GM21723 (cell line): ENCODE data around the gene BLCAP.
A peak's percentile ranks its signal among the peaks of the same experiment; 100 is the strongest.
"Not testable (repeated sequence)": the region's sequence is repeated elsewhere in the genome, so short reads cannot be mapped to it uniquely, and the experiment has no call there.

Source experiments
- ATAC-seq: cut with Tn5 transposase; IDR thresholded peaks from one replicate; pipeline ENCODE4 v1.9.1; 2021; ENCODE audit warnings: mild to moderate bottlenecking, moderate library complexity; ENCODE audit not compliant: unreplicated experiment

Gene BLCAP

DNA sequence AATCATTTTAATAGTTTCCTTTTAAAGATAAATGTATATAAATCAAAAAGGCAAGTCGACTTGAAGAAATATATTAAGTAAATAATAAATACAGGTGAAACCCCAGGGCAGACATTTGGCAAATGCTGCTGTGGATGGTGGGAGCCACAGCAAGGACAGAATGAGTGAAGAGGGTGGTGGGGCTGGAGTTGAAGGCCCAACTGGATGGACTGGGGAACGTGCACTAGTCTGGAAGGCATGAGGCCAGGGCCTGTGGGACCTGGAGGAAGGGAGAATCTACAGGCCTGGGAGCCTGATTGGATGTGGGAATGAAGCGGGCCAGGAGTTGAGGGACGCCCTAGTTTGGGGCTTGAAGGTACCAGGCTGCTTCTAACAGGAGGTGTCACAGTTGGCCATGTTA lies 30.6 kb upstream of the BLCAP start:
- ATAC-seq, result no peak

DNA sequence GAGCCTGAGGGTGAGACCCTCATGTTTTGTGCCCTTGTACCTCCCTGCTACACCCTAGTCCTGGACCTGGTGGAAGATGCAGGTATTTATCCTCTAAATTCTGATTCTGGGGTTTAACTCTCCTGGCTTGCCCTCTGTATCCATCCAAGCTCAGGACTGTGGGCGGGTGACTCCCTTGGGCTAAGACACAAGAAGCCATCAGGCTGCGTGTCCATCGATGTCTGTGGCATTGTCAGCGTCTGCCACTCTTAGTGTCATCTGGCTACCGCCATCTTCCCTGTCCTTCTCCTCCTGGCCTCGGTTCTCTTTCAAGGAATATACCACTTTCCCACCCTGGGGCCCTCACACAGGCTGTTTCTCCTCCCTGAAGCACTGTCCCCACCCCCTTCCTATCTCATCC lies 28.9 kb upstream of the BLCAP start:
- ATAC-seq, result no peak

DNA sequence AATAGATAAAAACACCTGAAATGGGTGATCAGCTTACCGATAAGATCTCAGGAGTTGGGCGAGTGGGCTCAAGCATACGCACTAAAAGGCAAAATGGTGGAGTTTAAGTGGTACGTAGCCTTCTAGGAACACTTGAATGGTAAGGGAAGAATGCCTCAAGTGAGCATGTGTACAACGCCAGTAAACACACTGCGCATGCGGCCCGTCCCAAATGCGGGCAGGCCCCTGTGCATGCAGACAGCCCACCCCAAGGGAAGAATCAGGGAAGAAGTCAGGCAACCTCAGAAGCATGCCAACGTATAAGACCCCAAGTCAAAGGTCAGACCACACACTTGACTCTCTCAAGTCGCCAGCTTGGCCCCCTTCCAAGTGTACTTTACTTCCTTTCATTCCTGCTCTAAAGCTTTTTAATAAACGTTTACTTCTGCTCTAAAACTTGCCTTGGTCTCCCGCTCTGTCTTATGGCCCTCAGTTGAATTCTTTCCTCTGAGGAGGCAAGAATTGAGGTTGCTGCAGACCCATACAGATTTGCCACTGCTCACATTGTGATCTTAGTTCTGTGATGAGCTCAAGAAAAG lies 27.1 kb upstream of the BLCAP start:
- not testable (repeated sequence) for ATAC-seq

DNA sequence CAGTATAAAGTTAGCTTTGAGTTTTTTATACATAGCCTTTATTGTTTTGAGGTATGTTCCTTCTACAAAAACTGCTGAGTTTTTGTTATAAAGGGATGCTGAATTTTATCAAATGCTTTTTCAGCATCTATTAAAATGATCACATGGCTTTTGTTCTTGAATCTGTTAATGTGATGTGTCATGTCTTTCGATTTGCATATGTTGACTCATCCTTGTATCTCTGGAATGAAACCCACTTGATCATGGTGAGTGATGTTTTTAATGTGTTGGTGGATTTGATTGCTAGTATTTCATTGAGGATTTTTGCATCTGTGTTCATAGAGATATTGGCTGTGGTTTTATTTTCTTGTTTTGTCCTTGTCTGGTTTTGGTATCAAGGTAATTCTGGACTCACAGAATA lies 24.7 kb upstream of the BLCAP start:
- no peak for ATAC-seq

DNA sequence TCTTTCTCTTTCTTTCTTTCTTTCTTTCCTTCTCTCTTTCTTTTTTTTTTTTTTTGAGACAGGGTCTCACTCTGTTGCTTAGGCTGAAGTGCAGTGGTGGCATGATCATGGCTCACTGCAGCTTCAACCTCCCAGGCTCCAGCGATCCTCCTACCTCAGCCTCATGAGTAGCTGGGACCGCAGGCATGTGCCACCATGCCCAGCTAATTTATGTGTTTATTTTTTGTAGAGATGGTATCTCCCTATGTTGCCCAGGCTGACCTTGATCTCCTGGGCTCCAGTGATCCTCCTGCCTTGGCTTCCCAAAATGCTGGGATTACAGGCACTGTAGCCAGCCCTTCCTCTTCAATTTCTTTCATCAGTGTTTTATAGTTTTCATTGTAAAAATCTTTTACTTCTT lies 24.0 kb upstream of the BLCAP start:
- not testable (repeated sequence) for ATAC-seq

DNA sequence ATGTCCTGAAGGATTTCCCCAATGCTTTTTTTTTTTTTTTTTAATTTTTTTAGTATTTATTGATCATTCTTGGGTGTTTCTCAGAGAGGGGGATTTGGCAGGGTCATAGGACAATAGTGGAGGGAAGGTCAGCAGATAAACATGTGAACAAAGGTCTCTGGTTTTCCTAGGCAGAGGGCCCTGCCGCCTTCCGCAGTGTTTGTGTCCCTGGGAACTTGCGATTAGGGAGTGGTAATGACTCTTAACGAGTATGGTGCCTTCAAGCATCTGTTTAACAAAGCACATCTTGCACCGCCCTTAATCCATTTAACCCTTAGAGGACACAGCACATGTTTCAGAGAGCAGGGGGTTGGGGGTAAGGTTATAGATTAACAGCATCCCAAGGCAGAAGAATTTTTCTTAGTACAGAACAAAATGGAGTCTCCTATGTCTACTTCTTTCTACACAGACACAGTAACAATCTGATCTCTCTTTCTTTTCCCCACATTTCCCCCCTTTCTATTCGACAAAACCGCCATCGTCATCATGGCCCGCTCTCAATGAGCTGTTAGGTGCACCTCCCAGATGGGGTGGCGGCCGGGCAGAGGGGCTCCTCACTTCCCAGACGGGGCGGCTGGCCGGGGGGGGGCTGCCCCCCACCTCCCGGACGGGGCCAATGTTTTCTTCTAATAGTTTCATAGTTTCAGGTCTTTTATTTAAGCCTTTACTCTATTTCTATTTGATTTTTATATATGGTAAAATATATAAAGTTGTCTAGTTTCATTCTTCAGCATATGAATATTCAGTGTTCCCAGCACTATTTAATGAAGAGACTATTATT lies 22.6 kb upstream of the BLCAP start:
- not testable (repeated sequence) for ATAC-seq

DNA sequence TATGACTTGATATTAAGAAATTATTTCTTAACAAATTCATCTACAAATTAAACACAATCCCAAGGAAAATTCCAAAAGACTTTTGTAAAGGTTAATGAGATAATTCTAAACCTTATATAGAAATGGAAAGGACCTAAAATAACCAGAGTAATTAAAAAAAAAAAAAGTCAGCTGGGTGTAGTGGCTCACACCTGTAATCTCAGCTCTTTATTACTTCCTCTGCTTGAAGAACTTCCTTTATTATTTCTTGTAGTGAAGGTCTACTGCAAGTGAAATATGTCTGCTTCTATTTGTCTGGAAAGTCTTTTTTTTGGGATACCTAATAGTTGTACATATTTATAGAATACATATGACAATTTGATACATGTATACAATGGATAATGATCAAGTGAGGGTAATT lies 20.2 kb upstream of the BLCAP start:
- ATAC-seq, result no peak

DNA sequence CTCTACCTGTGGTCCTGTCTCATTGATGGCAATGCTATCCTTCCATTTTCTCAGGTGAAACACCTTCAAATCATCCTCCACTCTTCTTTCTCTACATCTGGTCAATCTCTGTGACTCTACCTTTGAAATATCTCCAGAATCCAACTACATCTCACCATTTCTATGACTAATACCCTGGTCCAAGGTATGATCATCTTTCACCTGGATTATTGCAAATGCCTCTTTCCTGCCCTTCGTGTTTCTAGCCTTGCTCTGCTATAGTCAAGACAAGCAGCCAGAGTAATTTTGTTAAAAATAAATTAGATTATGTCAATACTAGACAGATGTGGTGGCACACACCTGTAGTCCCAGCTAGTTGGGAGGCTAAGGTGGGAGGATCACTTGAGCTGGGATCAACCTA lies 17.8 kb upstream of the BLCAP start:
- ATAC-seq, result no peak

DNA sequence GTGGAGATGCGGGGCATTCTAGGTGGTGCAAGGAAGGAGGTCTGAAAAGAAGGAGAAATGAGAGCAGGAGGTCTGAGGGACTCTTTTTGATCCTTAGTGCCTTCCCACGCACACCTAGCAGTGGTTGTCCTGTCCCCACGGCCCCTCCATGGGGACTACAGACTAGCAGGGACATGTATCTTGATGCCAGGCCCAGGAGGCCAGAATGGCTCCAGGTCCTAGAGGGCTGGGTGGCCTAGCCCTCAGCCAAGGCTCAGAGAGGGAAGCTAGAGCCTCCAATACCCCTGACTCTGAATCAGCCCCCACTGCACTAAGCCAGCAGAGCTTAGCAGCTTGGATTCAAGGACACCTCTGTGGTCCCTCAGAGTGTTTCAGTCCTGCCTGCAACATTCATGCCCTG lies 16.7 kb upstream of the BLCAP start:
- no peak for ATAC-seq

DNA sequence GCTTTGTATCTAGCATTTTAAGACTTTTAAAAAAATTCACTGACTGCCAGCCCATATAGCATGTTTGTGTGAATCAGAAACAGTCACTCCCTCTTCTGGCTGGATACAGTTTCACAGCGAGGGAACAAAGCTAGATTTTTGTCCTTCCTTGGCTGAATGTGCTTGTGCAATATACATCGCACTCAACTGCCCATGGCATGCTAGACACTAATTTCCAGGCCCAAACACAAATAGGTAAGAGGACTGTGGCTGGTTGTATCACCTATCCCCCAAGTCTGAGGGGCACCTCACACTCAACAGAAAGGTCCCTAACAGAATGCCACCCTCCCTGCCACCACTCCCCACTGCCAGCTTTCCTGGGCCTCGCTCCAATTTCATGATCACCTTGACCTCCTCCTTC lies 16.2 kb upstream of the BLCAP start:
- ATAC-seq, result no peak

DNA sequence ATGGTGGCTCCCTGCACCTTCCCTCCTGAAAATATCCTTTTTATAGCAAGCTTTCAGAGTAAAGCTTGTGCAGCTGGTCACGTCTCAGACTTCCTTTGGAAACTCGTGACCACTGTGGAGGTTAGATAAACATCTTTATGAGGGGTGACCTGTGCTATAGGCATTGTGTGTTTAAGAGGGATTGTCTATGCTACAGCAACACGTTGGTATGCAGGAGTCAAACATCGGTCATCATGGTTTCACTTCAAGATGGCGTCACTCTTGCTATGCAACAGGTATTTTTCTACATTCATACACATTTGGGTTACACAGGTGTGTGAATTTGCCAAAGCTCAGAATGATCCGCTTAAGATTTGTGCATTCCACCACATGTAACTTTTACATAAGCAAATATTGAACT lies 14.6 kb upstream of the BLCAP start:
- ATAC-seq, result no peak

DNA sequence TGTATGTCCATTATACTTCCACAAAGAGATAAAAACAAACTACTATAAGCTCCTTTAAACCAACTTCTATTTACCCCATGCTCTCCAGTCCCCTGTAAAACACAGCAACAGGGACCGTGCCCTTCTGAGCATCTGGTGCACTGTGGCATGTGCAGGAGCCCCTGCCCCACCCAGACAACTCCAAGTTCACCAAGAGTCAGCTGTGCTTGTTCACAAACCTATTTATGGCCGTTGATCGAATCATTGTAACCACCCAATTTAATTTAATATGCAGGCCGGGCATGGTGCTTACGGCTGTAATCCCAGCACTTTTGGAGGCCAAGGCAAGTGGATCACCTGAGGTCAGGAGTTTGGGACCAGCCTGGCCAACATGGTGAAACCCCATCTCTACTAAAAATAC lies 13.7 kb upstream of the BLCAP start:
- ATAC-seq, result no peak

DNA sequence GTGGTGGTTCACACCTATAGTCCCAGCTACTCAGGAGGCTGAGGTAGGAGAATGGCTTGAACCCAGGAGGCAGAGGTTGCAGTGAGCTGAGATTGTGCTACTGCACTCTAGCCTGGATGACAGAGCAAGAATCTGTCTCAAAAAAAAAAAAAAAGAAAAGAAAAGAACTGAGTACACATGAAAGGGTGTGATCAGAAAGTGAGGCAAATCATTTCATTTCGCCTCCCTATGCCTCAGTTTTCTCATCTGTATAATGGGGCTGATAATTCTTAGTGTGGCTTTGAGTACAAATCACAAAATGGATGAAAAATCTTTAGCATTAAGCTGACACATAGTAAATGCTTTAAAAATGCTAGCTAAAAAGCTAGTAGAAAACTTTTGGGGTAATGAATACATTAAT lies 13.2 kb upstream of the BLCAP start:
- not testable (repeated sequence) for ATAC-seq

DNA sequence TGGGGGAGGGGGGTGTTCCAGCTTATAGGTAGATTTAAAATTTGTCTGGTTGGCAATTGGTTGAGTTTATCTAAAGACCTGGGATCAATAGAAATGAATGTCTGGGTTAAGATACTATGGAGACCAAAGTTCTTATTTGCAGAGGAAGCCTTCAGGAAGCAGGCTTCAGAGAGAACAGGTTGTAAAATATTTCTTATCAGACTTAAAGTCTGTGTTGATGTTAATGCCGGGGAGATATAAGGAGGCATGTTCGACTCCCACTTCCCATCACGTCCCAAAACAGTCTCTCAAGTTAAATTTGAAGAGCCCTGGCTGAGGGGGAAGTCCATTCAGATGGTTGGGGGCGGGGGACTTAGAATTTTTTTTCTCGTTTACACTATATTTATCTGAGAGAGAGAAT lies 12.3 kb upstream of the BLCAP start:
- ATAC-seq, result no peak

DNA sequence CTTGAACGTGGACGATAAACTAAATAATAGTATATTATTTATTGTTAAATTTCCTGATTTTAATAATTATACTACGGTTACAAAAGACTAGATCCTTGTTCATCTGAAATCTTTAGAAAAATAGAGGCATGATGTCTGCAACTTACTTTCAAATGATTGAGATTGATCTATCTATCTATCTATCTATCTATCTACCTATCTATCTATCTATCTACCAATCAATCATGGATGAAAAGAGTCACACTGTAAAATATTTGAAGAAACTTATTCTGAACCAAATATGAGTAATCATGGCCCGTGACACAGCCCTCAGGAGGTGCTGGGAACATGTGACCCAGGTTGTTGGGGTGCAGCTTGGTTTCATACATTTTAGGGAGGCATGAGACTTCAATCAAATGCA lies 11.7 kb upstream of the BLCAP start:
- ATAC-seq, result no peak

DNA sequence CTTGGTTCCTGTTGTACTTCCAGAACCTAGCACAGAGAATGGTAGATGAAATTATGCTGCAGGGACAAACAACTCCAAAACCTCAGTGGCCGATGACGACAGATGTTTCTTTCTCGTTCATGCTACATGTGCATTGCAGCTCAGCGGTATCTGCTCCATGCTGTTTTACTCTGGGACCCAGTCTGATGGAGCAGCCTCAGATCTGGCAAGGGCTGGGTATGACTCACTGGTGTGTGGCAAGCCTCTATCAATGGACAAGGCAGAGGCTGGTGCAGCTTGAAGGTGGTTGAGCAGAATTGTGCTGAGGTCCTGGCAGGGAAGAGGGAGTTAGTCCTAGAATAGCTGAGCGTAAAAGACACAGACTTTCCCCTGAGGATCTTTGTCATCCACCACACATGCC lies 10.3 kb upstream of the BLCAP start:
- ATAC-seq, result no peak

DNA sequence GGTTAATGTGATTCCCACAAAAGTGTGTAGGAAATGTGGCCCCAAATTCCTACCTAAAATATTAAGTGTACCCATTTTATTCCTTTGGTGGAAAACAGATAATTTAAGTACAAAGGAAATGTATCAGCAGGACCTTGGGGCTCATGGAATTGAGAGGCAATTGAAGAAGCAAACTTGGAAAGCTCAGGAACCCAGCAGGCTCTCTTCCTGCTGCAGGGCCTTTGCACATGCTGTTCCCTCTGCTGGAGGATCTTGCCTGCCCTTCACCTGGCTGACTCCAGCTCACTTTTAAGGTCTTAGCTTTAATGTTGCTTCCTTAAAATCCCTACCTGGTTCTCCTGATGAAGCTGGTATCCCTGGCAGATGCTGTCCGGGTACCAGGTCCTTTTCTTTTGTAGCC lies 9.8 kb upstream of the BLCAP start:
- ATAC-seq, result no peak

DNA sequence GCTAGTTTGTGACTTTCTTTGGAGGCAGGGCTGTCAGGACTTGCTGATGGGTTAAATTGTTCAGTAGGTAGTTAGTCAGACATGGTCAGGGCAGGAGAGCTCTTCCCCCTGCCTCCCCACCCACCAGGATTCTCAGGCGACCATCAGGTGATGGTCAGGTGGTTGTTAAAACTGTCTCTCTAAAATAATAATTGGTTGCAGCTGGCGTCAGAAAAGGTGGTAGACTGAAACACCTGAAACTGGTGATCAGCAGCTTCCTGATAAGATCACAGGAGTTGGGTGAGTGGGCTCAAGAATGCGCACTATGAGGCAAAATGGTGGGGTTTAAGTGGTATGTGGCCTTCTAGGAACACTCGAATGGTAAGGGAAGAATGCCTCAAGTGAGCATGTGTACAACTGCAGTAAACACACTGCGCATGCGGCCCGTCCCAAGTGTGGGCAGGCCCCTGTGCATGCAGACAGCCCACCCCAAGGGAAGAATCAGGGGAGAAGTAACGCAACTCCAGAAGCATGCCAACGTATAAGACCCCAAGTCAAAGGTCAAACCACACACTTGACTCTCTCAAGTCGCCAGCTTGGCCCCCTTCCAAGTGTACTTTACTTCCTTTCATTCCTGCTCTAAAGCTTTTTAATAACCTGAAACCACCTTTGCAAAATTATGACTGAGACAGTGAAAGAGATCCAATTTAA lies 7.9 kb upstream of the BLCAP start:
- ATAC-seq, result no peak

DNA sequence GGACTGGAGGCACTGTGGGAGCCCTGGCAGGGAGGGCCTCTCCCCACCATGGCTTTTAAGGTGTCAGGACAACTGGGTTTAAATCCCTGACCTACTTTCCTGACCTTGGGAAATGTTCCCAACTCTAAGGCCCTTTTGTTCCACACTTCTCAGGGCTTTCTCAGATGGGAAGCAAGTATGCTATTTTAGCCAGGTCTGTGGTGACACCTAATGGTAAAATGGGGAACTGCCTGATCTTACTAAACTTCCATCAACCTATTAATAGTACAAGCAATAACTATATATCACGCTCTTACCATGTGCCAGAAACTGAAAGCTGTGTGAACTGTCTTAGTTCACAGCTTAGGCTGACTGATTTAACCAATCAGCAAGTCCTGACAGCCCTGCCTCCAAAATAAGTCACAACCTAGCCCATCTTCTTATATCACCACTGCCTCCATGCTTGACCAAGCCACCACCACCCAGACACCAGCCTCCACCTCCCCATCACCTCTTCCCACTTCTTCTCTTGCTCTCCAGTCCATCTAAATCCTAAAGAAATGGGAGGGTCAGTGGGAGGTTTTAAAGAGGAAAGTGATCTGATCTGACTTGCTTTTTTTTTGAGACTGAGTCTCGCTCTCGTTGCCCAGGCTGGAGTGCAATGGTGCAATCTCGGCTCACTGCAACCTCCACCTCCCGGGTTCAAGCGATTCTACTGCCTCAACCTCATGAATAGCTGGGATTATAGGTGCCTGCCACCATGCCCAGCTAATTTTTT lies 6.9 kb upstream of the BLCAP start:
- ATAC-seq, result peak; percentile 66

DNA sequence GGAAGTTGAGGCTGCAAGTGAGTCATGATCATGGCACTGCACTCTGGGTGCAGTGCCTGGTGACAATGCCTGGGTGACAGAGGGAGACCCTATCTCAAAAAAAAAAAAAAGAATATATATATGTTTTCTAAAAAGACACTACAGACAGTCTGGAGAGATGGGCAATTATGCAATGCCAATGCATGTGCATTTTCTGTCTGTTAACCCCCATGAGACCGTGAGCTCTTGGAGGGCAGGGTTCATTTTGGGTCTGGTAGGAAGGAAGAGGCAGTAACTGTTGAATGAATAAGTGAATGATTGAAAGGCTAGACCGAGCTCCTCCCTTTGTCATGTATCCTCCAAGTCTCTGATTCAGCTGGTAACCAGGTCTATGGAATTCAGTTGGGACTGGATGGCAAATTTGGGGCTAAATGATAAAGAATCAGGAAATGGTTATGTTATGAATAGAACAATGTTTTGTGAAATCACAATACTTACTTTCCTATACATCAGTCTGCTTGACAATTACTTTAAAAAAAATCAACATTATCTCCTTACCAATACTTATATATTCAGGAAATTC lies 5.6 kb upstream of the BLCAP start:
- ATAC-seq, result no peak

DNA sequence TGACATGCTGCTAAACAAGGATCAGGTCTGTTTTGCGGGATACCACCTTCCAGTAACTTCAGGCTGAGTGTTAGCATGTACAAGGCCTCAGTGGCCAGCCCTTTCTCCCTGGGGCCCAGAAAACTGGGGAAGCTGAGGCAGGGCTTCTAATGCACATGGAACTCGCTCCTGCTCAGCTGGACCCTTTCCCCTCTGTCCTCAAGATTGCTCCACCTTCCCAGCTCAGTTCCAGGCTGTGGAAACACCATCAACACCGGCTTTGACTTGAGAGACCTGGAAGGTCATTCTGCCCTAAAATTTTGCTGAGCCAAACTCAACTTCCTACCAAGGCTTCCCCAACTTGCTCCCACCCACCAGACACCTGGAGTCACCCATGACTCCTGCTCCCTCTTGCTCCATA lies 4.2 kb upstream of the BLCAP start:
- no peak for ATAC-seq
